Esophagus squamous epithelium (tissue), 5 donors: ENCODE data around the gene LRRC18. TPM values are rescaled to one million over a fixed set of nuclear protein-coding genes. Genes with fewer than 3 reads are reported as not detected.

ENCODE experiments used
- DNase-seq: peaks from one replicate; lab custom pipeline; 2025; lab: John Stamatoyannopoulos, UW
- H3K27ac ChIP-seq, 4 donors: fragments of 200-600 bp; sonication (generic); one replicate each; pipeline ENCODE4 v1.5.1; 2016 to 2019; ENCODE audit warnings: mild to moderate bottlenecking in 1 of 4
- H3K27me3 ChIP-seq, 4 donors: fragments of 200-600 bp; sonication (generic); 1 replicate in 3 of 4; 2 replicates in 1 of 4; pipeline versions ENCODE4 v1.5.1 to v1.6.0; 2017 to 2021; ENCODE audit warnings: antibody characterized with exemption in 1 of 4
- H3K36me3 ChIP-seq, 3 donors: fragments of 200-600 bp; sonication (generic); one replicate each; pipeline ENCODE4 v1.5.1; 2016 to 2019
- H3K4me1 ChIP-seq, 3 donors: fragments of 200-600 bp; sonication (generic); one replicate each; pipeline ENCODE4 v1.5.1; 2017 to 2019
- H3K4me3 ChIP-seq, 4 donors: fragments of 200-600 bp; sonication (generic); 1 replicate in 3 of 4; 2 replicates in 1 of 4; pipeline ENCODE4 v1.5.1; 2016 to 2019; ENCODE audit warnings: mild to moderate bottlenecking in 2 of 4, moderate library complexity in 1 of 4
- H3K9me3 ChIP-seq, 3 donors: fragments of 200-600 bp; sonication (generic); one replicate each; pipeline ENCODE4 v1.5.1; 2016 to 2019
- POLR2A ChIP-seq, 4 donors: fragments of 450-650 bp; IDR thresholded peaks; one replicate each; pipeline ENCODE4 v1.6.1; 2017; ENCODE audit warnings: antibody characterized with exemption in 4 of 4, mild to moderate bottlenecking in 4 of 4, moderate library complexity in 3 of 4
- WGBS, 2 donors: methylation state at CpG; one replicate each; pipeline ENCODE4 v1.1.5; 2018; 5-methylcytosine and 5-hydroxymethylcytosine counted together
- intact Hi-C: fragments of 100-400 bp; cut with DNase I; formaldehyde crosslinking; loops from one replicate; pipeline ENCODE4 v1.15.0; 2022
- total RNA-seq, 4 donors: library from RNA; depleted of rRNA; stranded (reverse); fragments of >200 nt; gene quantifications; one replicate each; pipeline ENCODE4 v1.1.0, GENCODE V29; 2016
- TF ChIP-seq, protein P1 (sequence below), 6 experiments: fragments of 450-650 bp in 4 of 6; fragments of 200-600 bp in 2 of 6; sonication (generic) in 2 of 6; IDR thresholded peaks; one replicate each; pipeline ENCODE4 v1.5.1; 2016 to 2019; ENCODE audit warnings: antibody characterized with exemption in 6 of 6, mild to moderate bottlenecking in 4 of 6, moderate library complexity in 4 of 6
- donor health status: DM: yes; HTN: yes; CAD: no.

LRRC18 gene
- total RNA-seq, 4 donors from 2014 or later: 0.19 TPM; not detected in 3

DNA sequence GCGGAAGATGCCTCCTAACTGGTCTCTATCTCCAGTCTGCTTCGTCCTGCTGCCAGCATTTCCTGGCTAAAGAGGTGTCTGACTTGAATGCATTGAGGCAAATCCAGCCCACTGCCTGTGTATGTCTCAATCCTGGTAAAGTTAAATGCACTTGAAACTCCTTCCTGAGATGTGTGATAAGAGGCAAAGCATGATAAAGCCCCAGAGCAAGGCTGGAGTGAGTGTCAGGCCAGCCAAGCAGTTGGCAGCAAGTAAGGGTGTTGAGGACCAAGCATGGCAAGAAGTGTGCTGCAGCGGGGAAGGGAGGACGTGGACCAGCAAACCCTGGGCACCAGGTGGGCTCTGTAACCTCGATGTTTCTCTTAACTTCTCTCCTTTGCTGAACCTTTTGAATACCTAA, 29.1 kb downstream of the LRRC18 start:
- Histone ChIP-seq H3K27me3 (peaks cover 0 to 17% (median 0%) of the 10 kb centered on the region in 4 donors), H3K36me3 (no peaks in the 10 kb centered on the region), H3K4me3 (no peak overlapping the region), H3K9me3 (no peaks in the 10 kb centered on the region), H3K4me1 (peaks cover 0 to 10% (median 0%) of the 10 kb centered on the region in 3 donors), H3K27ac (no peak overlapping the region)
- intact Hi-C loops: no loop called here
- WGBS, 2 donors: 68 to 70% methylated on average over 5 of the region's 5 CpGs
- DNase-seq: no peak
- TF ChIP-seq POLR2A (IDR thresholded peaks at IDR 0.05): no peak
- TF ChIP-seq, protein P1, sequence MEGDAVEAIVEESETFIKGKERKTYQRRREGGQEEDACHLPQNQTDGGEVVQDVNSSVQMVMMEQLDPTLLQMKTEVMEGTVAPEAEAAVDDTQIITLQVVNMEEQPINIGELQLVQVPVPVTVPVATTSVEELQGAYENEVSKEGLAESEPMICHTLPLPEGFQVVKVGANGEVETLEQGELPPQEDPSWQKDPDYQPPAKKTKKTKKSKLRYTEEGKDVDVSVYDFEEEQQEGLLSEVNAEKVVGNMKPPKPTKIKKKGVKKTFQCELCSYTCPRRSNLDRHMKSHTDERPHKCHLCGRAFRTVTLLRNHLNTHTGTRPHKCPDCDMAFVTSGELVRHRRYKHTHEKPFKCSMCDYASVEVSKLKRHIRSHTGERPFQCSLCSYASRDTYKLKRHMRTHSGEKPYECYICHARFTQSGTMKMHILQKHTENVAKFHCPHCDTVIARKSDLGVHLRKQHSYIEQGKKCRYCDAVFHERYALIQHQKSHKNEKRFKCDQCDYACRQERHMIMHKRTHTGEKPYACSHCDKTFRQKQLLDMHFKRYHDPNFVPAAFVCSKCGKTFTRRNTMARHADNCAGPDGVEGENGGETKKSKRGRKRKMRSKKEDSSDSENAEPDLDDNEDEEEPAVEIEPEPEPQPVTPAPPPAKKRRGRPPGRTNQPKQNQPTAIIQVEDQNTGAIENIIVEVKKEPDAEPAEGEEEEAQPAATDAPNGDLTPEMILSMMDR (IDR thresholded peaks at IDR 0.05): no peak

GRCh38 chr10:48907730-48908129, 31.9 kb downstream of the LRRC18 start:
- H3K9me3 ChIP-seq: no peaks in the 10 kb centered on the region
- no peak overlapping the region for H3K27ac ChIP-seq
- WGBS, 2 donors: 82 to 83% methylated on average over 4 of the region's 4 CpGs
- no peaks in the 10 kb centered on the region for H3K36me3 ChIP-seq
- intact Hi-C loops: no loop called here
- H3K4me1 ChIP-seq: peaks cover 0 to 10% (median 0%) of the 10 kb centered on the region in 3 donors
- H3K4me3 ChIP-seq: no peak overlapping the region
- H3K27me3 ChIP-seq: peaks cover 0 to 10% (median 0%) of the 10 kb centered on the region in 4 donors
- TF ChIP-seq, protein P1 (IDR thresholded peaks at IDR 0.05): no peak
- TF ChIP-seq POLR2A (IDR thresholded peaks at IDR 0.05): no peak
- DNase-seq: no peak

- Histone ChIP-seq H3K4me1 (peaks cover 0 to 10% (median 0%) of the 10 kb centered on the region in 3 donors), H3K9me3 (no peaks in the 10 kb centered on the region), H3K4me3 (no peak overlapping the region), H3K27me3 (peaks cover 0 to 10% (median 0%) of the 10 kb centered on the region in 4 donors), H3K36me3 (no peaks in the 10 kb centered on the region), H3K27ac (no peak overlapping the region)
- DNase-seq: no peak
- intact Hi-C loops: no loop called here
- TF ChIP-seq POLR2A (IDR thresholded peaks at IDR 0.05): no peak
- TF ChIP-seq, protein P1 (IDR thresholded peaks at IDR 0.05): no peak
- WGBS, 2 donors: 83 to 92% methylated on average over 2 of the region's 2 CpGs
These were observed 32.8 kb downstream of the LRRC18 start for GRCh38 chr10:48906841-48907240.

DNA sequence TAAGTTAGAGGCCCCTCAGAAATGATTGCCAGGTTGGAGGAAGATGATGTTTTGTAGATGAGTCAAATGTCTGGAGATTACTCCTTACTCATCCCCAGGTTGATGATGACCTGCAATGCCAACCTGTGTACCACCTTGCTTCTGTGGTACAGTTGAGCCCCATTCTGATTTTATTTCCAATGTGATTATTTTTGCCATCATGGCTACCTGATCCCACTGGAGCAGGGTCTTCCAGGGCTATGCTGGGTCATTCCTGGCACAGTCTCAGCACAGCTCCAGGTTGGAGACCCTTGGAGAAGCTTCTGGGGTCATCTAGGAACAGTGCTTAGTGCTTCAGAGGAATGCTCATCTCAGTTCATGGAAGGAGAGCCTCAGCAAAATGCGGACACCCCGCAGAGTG, 34.3 kb downstream of the LRRC18 start:
- Histone ChIP-seq H3K27ac (no peak overlapping the region), H3K4me3 (no peak overlapping the region), H3K36me3 (no peaks in the 10 kb centered on the region), H3K9me3 (no peaks in the 10 kb centered on the region), H3K4me1 (peaks cover 0 to 10% (median 0%) of the 10 kb centered on the region in 3 donors), H3K27me3 (peaks cover 0 to 10% (median 0%) of the 10 kb centered on the region in 4 donors)
- TF ChIP-seq POLR2A (IDR thresholded peaks at IDR 0.05): no peak
- TF ChIP-seq, protein P1 (IDR thresholded peaks at IDR 0.05): no peak
- no peak for DNase-seq
- WGBS, 2 donors: 83% methylated on average over 2 of the region's 2 CpGs; no CpG with 5 or more reads in 1 of the 2 donors
- intact Hi-C loops: no loop called here

DNA sequence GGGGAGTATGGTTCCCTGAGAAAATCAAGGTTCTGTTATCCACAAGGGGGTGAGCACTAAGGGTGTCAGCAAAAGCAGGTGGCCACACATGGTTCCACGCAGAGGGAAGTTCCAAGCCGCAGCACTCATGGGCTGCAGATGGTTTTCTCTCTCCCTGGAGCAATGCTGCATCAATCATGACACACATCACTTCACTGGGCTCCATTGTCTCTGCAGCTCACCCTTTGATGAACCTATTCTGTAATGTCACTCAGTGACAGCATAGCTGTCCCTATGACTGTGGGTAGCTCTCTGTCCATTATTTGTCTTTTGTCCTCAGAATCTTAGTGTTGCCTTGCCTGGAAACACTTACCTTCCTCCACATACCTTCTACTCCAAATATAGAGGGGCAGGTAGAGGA, 34.8 kb downstream of the LRRC18 start:
- Histone ChIP-seq H3K27ac (no peak overlapping the region), H3K36me3 (no peaks in the 10 kb centered on the region), H3K4me3 (no peak overlapping the region), H3K9me3 (no peaks in the 10 kb centered on the region), H3K4me1 (peaks cover 0 to 10% (median 0%) of the 10 kb centered on the region in 3 donors), H3K27me3 (peaks cover 0 to 10% (median 0%) of the 10 kb centered on the region in 4 donors)
- TF ChIP-seq POLR2A (IDR thresholded peaks at IDR 0.05): no peak
- TF ChIP-seq, protein P1 (IDR thresholded peaks at IDR 0.05): no peak
- 83 to 96% methylated on average over 2 of the region's 2 CpGs for WGBS, 2 donors
- no peak for DNase-seq
- intact Hi-C loops: no loop called here
